Karpas-422 (cell line): ENCODE results near the gene TSHZ2. TPM values are rescaled to one million over a fixed set of nuclear protein-coding genes. Genes with fewer than 3 reads are reported as not detected.
"Not testable (repeated sequence)": the region's sequence is repeated elsewhere in the genome, so short reads cannot be mapped to it uniquely, and the experiment has no call there.

ENCODE experiments used
- DNase-seq: peaks from one replicate; pipeline ENCODE4 v3.0.0-alpha.2; 2015
- H2AFZ ChIP-seq: fragments of 200-600 bp; sonication (generic); 2 replicates; pipeline ENCODE4 v1.6.1; 2014; ENCODE audit warnings: antibody characterized with exemption, low read length, mixed read lengths
- H3K27ac ChIP-seq: fragments of 200-600 bp; sonication (generic); 2 replicates; pipeline ENCODE4 v1.5.1; 2014; ENCODE audit warnings: mild to moderate bottlenecking, low read length, moderate library complexity
- H3K27me3 ChIP-seq: fragments of 200-600 bp; sonication (generic); 2 replicates; pipeline ENCODE4 v1.6.1; 2014; ENCODE audit warnings: low read length, mixed read lengths
- H3K36me3 ChIP-seq: fragments of 200-600 bp; sonication (generic); 2 replicates; pipeline ENCODE4 v1.6.1; 2014; ENCODE audit warnings: low read length, mixed read lengths; ENCODE audit not compliant: insufficient read depth
- H3K4me1 ChIP-seq: fragments of 200-600 bp; sonication (generic); 2 replicates; pipeline ENCODE4 v1.6.1; 2014; ENCODE audit warnings: mild to moderate bottlenecking, low read length, mixed read lengths
- H3K4me2 ChIP-seq: fragments of 200-600 bp; sonication (generic); 2 replicates; pipeline ENCODE4 v1.6.1; 2014; ENCODE audit warnings: low read length, low read depth, mild to moderate bottlenecking; ENCODE audit not compliant: poor library complexity, severe bottlenecking
- H3K4me3 ChIP-seq: fragments of 200-600 bp; sonication (generic); 2 replicates; pipeline ENCODE4 v1.5.1; 2014; ENCODE audit warnings: mild to moderate bottlenecking, antibody characterized with exemption, low read length, mixed read lengths
- H3K79me2 ChIP-seq: fragments of 200-600 bp; sonication (generic); 2 replicates; pipeline ENCODE4 v1.6.1; 2014; ENCODE audit warnings: mild to moderate bottlenecking, low read length, mixed read lengths
- H3K9ac ChIP-seq: fragments of 200-600 bp; sonication (generic); 2 replicates; pipeline ENCODE4 v1.6.0; 2014; ENCODE audit warnings: low read length
- H3K9me2 ChIP-seq: fragments of 200-600 bp; sonication (generic), shearing (Covaris generic); replicated peaks from 2 replicates; pipeline ENCODE4 v1.6.0; 2014; ENCODE audit warnings: mild to moderate bottlenecking, low read length, moderate library complexity; ENCODE audit not compliant: insufficient read depth
- H3K9me3 ChIP-seq: fragments of 300-700, 200-600 bp; sonication (generic); 2 replicates; pipeline ENCODE4 v1.6.1; 2014; ENCODE audit warnings: low read length, mixed read lengths
- H4K20me1 ChIP-seq: fragments of 200-600 bp; sonication (generic); 2 replicates; pipeline ENCODE4 v1.6.1; 2014; ENCODE audit warnings: mild to moderate bottlenecking, antibody characterized with exemption, low read length, low read depth; ENCODE audit not compliant: insufficient read depth
- total RNA-seq: library from RNA; depleted of rRNA; stranded (reverse); fragments of >200 nt; shearing (Covaris generic); gene quantifications from 2 replicates; pipeline ENCODE4 v1.2.3, GENCODE V29; 2014; ENCODE audit warnings: low replicate concordance

TSHZ2 gene
- total RNA-seq, 1 experiment from 2014 or later = not detected

DNA sequence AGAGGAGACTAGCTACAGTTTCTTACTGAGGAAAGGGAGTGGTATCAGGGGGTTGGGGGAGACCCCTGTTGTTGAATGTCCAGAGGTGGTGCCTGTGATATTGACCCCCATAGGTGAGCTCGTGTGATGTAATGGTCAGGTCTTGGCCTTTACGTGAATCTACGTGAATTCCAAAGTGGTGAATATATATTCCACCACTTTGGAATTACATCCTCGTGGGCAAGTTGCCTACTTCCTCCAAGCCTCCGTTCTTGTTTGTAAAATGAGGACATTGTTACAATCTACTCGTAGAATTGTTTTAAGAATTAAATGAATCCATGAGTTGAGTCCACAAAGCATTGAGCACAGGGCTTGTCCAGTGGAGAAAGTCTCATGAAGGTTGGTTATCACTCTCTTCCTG is 47.3 kb downstream of the TSHZ2 start:
- Histone ChIP-seq H2AFZ (no peak overlapping the region), H3K27ac (no peak overlapping the region), H3K9ac (no peak overlapping the region), H3K9me3 (peaks cover 7% of the 10 kb centered on the region), H3K36me3 (no peaks in the 10 kb centered on the region), H3K9me2 (no peaks in the 10 kb centered on the region), H3K4me3 (no peak overlapping the region), H3K79me2 (no peaks in the 10 kb centered on the region), H3K27me3 (no peaks in the 10 kb centered on the region), H4K20me1 (no peaks in the 10 kb centered on the region), H3K4me1 (no peaks in the 10 kb centered on the region), H3K4me2 (no peak overlapping the region)
- no peak for DNase-seq

DNA sequence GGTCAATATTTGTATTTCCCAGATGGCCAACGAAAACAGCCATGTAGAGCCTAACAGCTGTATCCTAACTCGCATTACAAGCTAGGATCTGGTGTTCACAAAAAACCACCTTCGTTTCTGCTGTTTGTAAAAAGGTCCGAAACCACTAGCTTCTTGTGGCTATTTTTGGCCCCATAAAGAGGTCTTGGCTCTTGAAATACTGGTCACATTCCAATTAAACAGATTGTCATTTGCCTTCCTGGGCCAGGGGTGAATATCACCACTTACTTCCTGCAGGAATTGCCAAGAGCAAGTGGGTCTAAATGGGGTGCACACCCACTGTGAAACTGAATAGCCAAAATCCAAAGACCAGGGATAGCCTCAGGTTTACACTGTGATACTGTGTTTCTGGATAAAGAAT is 48.2 kb downstream of the TSHZ2 start:
- Histone ChIP-seq H3K27me3 (no peaks in the 10 kb centered on the region), H3K79me2 (no peaks in the 10 kb centered on the region), H3K9me2 (no peaks in the 10 kb centered on the region), H3K36me3 (no peaks in the 10 kb centered on the region), H3K4me2 (no peak overlapping the region), H3K4me3 (no peak overlapping the region), H2AFZ (no peak overlapping the region), H3K9ac (no peak overlapping the region), H4K20me1 (no peaks in the 10 kb centered on the region), H3K9me3 (peaks cover 7% of the 10 kb centered on the region), H3K27ac (no peak overlapping the region), H3K4me1 (no peaks in the 10 kb centered on the region)
- DNase-seq = no peak

DNA sequence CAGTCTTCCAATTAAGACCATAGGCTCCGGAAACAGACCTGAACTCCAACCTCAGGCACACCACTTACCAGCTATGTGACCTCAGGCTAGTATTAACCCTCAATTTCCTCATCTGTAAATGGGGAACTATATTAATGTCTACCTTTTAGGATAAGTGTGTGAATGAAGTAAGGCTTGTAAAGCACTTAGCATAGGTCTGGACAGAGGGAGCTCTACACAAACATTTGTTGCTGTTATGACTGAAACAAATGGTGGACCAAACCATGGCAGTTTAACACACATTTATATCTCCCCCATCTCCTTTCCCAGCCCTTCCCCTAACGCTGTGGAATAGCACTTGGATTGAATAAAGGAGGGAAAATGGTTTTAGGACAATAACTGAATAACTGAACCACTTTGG is 48.7 kb downstream of the TSHZ2 start:
- no peak for DNase-seq
- H3K9me2 ChIP-seq = no peaks in the 10 kb centered on the region
- H4K20me1 ChIP-seq = no peaks in the 10 kb centered on the region
- H3K4me2 ChIP-seq = no peak overlapping the region
- H3K27me3 ChIP-seq = no peaks in the 10 kb centered on the region
- H3K27ac ChIP-seq = no peak overlapping the region
- no peaks in the 10 kb centered on the region for H3K36me3 ChIP-seq
- H3K9me3 ChIP-seq = peaks cover 7% of the 10 kb centered on the region
- no peak overlapping the region for H2AFZ ChIP-seq
- no peak overlapping the region for H3K9ac ChIP-seq
- no peaks in the 10 kb centered on the region for H3K79me2 ChIP-seq
- no peak overlapping the region for H3K4me3 ChIP-seq
- no peaks in the 10 kb centered on the region for H3K4me1 ChIP-seq

DNA sequence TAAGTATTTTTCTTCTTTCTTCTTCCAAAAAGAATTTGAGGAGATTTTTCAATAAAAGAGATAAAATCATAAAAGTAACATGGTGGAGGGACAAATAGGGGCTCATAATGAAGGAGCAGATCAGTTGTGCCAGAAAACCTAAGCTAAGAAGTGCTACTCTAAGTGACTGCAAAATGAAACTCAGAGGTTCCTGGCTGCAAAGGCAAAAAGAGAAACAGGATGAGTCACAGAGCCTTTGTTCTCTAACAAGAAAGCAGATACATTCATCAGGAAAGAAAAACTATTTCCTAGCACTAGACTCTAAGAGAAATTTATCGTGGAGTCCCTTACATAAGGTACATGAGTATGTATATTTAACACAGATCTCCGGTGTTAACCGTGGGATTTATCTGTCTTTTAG is 49.8 kb downstream of the TSHZ2 start:
- no peaks in the 10 kb centered on the region for H3K36me3 ChIP-seq
- no peaks in the 10 kb centered on the region for H4K20me1 ChIP-seq
- H3K9ac ChIP-seq = no peak overlapping the region
- H3K4me3 ChIP-seq = no peak overlapping the region
- no peak for DNase-seq
- H3K27ac ChIP-seq = no peak overlapping the region
- H2AFZ ChIP-seq = no peak overlapping the region
- H3K4me1 ChIP-seq = no peaks in the 10 kb centered on the region
- no peaks in the 10 kb centered on the region for H3K9me2 ChIP-seq
- no peak overlapping the region for H3K4me2 ChIP-seq
- H3K9me3 ChIP-seq = peaks cover 7% of the 10 kb centered on the region
- no peaks in the 10 kb centered on the region for H3K79me2 ChIP-seq
- no peaks in the 10 kb centered on the region for H3K27me3 ChIP-seq

DNA sequence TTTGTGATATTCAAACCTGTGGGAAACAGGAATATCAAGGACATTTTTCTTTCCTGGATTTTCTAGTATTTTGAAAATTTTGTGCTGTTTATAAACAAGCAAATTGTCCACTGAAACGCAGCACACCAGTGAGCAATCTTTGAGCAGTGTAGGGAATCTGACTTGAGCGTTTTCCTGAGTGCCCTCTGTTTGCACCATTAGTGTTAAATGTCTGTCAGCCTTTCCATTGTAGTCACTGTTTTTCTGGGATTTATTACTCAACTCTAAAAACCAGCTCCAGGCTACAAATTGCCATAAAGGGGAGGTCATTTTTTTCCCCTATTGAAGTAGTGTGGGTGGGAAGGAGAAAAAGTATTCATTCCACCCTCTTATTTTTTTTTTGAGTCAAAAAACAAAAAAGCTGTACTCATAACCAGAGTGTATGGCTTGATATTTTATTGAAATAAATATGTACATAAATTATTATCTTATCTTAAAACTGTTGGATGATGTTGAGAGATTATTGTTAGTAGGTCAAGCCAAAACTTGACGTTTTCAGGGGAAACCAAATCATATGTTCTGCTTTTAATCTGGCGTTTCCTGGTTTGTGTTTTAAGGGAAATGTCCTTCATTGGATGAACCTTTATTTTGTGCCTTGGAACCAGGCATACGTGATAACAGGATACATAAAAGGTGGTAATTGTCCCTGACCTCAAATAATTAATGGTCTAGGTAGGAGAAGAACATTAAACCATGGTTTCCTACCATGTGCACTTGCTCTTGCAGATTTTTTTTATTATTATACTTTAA is 51.8 kb downstream of the TSHZ2 start:
- H2AFZ ChIP-seq = no peak overlapping the region

DNA sequence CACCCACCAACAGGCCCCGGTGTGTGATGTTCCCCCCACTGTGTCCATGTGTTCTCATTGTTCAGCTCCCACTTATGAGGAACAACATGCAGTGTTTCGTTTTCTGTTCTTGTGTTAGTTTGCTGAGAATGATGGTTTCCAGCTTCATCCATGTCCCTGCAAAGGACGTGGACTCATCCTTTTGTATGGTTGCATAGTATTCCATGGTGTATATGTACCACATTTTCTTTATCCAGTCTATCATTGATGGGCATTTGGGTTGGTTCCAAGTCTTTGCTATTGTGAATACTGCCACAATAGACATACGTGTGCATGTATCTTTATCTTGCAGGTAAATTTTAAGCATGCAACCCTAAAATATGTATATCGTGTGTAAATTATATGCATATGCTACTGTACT is 52.5 kb downstream of the TSHZ2 start:
- H3K27ac ChIP-seq, H3K4me3 ChIP-seq, H3K9me2 ChIP-seq, H4K20me1 ChIP-seq, H3K79me2 ChIP-seq, H3K9ac ChIP-seq, H3K4me2 ChIP-seq, H3K9me3 ChIP-seq, H3K4me1 ChIP-seq, DNase-seq, H2AFZ ChIP-seq, H3K27me3 ChIP-seq, H3K36me3 ChIP-seq: not testable (repeated sequence)

More for the DNA sequence above, 51.8 kb downstream of the TSHZ2 start:
- DNase-seq = no peak
- Histone ChIP-seq H3K4me2 (no peak overlapping the region), H4K20me1 (no peaks in the 10 kb centered on the region), H3K36me3 (no peaks in the 10 kb centered on the region), H3K9me3 (peaks cover 8% of the 10 kb centered on the region), H3K79me2 (no peaks in the 10 kb centered on the region), H3K27ac (no peak overlapping the region), H3K9ac (no peak overlapping the region), H3K4me1 (no peaks in the 10 kb centered on the region), H3K27me3 (no peaks in the 10 kb centered on the region), H3K9me2 (no peaks in the 10 kb centered on the region), H3K4me3 (no peak overlapping the region)

DNA sequence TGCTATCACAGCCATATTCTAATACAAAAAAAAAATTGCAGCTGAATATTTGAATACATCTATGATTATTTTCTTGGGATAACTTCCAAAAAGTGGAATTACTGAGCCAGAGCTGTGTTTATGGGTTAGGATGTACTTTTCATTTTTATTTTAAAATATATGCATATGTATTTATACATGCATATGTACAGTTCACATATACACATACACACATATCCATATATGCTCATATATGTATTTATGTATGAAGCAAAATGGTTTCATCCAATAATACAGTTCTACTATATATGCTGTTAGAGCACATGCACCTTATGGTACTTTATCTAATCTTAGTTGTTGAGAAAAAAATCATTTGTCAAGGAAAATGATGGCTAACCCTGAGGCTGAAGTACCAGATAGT is 54.9 kb downstream of the TSHZ2 start:
- no peaks in the 10 kb centered on the region for H4K20me1 ChIP-seq
- no peak overlapping the region for H3K4me2 ChIP-seq
- H3K4me1 ChIP-seq = no peaks in the 10 kb centered on the region
- no peaks in the 10 kb centered on the region for H3K27me3 ChIP-seq
- H3K36me3 ChIP-seq = no peaks in the 10 kb centered on the region
- H2AFZ ChIP-seq = no peak overlapping the region
- no peaks in the 10 kb centered on the region for H3K9me2 ChIP-seq
- peaks cover 11% of the 10 kb centered on the region for H3K9me3 ChIP-seq
- H3K79me2 ChIP-seq = no peaks in the 10 kb centered on the region
- H3K4me3 ChIP-seq = no peak overlapping the region
- no peak for DNase-seq
- H3K9ac ChIP-seq = no peak overlapping the region
- no peak overlapping the region for H3K27ac ChIP-seq

DNA sequence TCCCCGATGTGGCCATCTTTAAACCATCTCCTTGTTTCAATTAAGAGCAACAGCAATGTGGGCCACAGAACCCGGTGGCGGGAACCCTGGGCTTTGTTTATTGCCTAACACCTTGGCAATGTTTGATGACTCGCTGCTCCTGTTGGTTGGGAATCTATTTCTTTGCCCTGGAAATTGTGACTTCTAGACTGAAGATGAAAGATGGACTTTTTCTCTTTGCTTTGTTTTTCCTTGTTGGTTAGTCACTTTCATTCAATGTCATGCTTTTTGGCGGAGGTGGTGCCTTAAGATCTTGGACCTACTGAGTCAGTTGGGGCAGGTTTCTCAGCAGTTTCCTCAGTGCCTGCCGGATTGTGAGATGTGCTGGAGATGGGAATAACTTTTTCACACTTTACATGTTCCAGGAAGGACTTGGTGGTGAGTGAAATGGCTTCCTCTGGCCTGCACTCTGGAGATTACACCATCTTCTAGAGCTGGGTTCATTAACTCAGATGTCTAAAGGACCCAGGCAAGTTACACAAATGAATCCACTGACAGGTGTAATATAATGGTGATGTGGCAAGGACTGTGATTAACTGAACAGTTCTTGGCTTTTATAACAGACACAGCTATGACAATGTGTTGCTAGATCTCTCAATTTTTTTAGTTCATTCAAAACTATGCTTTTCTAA is 56.3 kb downstream of the TSHZ2 start:
- Histone ChIP-seq H3K4me2 (no peak overlapping the region), H3K4me3 (no peak overlapping the region), H3K9me2 (no peaks in the 10 kb centered on the region), H3K36me3 (no peaks in the 10 kb centered on the region), H3K27ac (no peak overlapping the region), H3K4me1 (no peaks in the 10 kb centered on the region), H3K79me2 (no peaks in the 10 kb centered on the region), H2AFZ (no peak overlapping the region), H4K20me1 (no peaks in the 10 kb centered on the region), H3K9ac (no peak overlapping the region), H3K27me3 (no peaks in the 10 kb centered on the region), H3K9me3 (peaks cover 19% of the 10 kb centered on the region)
- DNase-seq = no peak
